ENCODE data around the gene STKLD1.

Gene STKLD1

DNA sequence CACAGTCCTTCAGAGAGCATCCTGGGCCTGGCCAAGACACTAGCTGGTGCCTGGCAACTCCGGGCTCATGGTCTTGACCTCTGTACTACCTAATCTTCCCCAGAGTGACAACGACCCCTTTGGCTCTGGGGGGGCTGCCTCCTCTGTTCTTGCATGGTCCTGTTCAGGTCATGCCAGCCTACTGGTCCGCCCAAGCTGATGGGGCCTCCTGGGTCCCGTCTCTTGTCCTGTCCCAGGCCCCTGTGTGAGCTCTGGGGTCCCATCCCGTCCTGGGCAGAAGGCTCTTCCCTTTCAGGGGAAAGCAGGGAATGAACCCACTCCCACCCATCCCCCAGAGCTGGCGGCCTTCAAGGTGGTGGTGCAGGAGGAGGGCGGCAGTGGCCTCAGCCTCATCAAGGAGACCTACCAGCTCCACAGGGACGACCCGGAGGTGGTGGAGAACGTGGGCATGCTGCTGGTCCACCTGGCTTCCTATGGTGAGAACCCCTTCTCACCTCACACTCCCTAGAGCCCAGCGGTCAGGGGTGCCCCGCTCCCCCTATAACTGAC, 28.4 kb downstream of the STKLD1 start:
- no peak for TF ChIP-seq EZH2phosphoT487 (IDR thresholded peaks at IDR 0.05; ENCODE audit: borderline replicate concordance)
- TF ChIP-seq, protein P1, sequence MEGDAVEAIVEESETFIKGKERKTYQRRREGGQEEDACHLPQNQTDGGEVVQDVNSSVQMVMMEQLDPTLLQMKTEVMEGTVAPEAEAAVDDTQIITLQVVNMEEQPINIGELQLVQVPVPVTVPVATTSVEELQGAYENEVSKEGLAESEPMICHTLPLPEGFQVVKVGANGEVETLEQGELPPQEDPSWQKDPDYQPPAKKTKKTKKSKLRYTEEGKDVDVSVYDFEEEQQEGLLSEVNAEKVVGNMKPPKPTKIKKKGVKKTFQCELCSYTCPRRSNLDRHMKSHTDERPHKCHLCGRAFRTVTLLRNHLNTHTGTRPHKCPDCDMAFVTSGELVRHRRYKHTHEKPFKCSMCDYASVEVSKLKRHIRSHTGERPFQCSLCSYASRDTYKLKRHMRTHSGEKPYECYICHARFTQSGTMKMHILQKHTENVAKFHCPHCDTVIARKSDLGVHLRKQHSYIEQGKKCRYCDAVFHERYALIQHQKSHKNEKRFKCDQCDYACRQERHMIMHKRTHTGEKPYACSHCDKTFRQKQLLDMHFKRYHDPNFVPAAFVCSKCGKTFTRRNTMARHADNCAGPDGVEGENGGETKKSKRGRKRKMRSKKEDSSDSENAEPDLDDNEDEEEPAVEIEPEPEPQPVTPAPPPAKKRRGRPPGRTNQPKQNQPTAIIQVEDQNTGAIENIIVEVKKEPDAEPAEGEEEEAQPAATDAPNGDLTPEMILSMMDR (conservative IDR thresholded peaks at IDR 0.05; ENCODE audit: low read length): no peak
- Histone ChIP-seq H3K79me2 (ENCODE audit: insufficient read depth, low read length) (no peaks in the 10 kb centered on the region), H2AFZ (ENCODE audit: low read length) (no peak overlapping the region), H3K9me2 (replicated peaks; ENCODE audit: low read depth, low read length) (no peaks in the 10 kb centered on the region), H3K9me3 (ENCODE audit: insufficient read depth, low read depth, low read length) (no peaks in the 10 kb centered on the region), H3K36me3 (ENCODE audit: insufficient read depth, low read length) (peaks cover 39% of the 10 kb centered on the region; the same call in 1 of the 2 replicates), H3K4me3 (ENCODE audit: low read length, poor library complexity, severe bottlenecking) (no peak overlapping the region), H3K9ac (ENCODE audit: low read depth, low read length, poor library complexity, severe bottlenecking) (no peak overlapping the region), H3K4me2 (ENCODE audit: low read depth, low read length, poor library complexity, severe bottlenecking) (no peak overlapping the region), H4K20me1 (ENCODE audit: insufficient read depth, low read length, poor library complexity, severe bottlenecking) (no peaks in the 10 kb centered on the region), H3K27me3 (ENCODE audit: insufficient read depth, low read length, poor library complexity, severe bottlenecking) (no peaks in the 10 kb centered on the region), H3F3A (ENCODE audit: low read depth) (no peaks in the 10 kb centered on the region), H3K4me1 (ENCODE audit: insufficient read depth, low read length, poor library complexity, severe bottlenecking) (no peaks in the 10 kb centered on the region)

DNA sequence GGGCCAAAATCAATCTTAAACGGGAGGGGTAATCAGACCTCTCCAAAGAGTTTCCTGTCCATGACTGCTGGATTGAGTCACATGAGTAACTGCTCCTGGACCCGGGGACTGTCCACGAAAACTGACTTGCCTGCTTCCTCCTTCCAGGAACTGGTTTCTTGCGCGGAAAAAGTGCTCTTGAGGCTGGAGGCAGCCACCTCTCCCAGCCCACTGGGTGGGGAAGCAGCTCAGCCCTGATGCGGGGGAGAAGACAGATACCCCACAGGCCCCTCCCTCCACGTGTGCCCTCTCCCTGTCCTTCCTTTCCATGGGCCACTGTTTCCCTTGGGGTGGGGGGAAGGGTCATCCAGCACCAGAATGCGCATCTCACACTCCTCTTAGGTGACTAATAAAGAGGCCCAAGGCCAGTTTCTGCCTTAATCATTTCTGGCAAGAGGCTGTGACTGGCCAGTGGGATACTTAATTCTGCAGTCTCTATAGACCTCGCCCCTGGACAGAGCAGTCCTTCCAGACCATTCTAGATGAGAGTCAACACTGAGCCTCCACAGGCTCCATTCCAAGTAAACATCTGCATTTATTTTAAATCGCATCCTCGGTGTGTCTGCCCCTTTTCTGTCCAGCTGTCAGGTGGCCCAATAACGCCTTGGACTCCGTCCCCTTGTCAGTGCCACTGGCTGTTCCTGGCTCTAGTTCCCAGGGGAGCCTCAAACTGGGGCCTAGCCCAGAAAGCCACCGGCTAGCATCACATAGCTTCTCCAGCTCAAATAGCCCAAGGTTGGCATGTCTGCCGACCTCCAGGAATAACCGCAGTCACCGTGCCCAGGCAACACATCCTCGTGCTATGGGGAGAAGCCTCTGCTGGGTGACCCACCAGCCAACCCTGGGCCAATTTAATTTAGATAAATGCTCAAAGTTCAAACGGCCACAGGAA, 29.6 kb downstream of the STKLD1 start:
- H3K9me3 ChIP-seq (ENCODE audit: insufficient read depth, low read depth, low read length): no peaks in the 10 kb centered on the region
- H3F3A ChIP-seq (ENCODE audit: low read depth): no peaks in the 10 kb centered on the region
- no peaks in the 10 kb centered on the region for H4K20me1 ChIP-seq (ENCODE audit: insufficient read depth, low read length, poor library complexity, severe bottlenecking)
- TF ChIP-seq EZH2phosphoT487 (IDR thresholded peaks at IDR 0.05; ENCODE audit: borderline replicate concordance): no peak
- TF ChIP-seq, protein P1 (conservative IDR thresholded peaks at IDR 0.05; ENCODE audit: low read length): no peak
- peaks cover 52% of the 10 kb centered on the region; the same call in 1 of the 2 replicates for H3K36me3 ChIP-seq (ENCODE audit: insufficient read depth, low read length)
- H2AFZ ChIP-seq (ENCODE audit: low read length): no peak overlapping the region
- no peaks in the 10 kb centered on the region for H3K9me2 ChIP-seq (replicated peaks; ENCODE audit: low read depth, low read length)
- no peaks in the 10 kb centered on the region for H3K27me3 ChIP-seq (ENCODE audit: insufficient read depth, low read length, poor library complexity, severe bottlenecking)
- H3K79me2 ChIP-seq (ENCODE audit: insufficient read depth, low read length): no peaks in the 10 kb centered on the region
- no peak overlapping the region for H3K4me3 ChIP-seq (ENCODE audit: low read length, poor library complexity, severe bottlenecking)
- no peaks in the 10 kb centered on the region for H3K4me1 ChIP-seq (ENCODE audit: insufficient read depth, low read length, poor library complexity, severe bottlenecking)
- no peak overlapping the region for H3K4me2 ChIP-seq (ENCODE audit: low read depth, low read length, poor library complexity, severe bottlenecking)
- no peak overlapping the region for H3K9ac ChIP-seq (ENCODE audit: low read depth, low read length, poor library complexity, severe bottlenecking)

DNA sequence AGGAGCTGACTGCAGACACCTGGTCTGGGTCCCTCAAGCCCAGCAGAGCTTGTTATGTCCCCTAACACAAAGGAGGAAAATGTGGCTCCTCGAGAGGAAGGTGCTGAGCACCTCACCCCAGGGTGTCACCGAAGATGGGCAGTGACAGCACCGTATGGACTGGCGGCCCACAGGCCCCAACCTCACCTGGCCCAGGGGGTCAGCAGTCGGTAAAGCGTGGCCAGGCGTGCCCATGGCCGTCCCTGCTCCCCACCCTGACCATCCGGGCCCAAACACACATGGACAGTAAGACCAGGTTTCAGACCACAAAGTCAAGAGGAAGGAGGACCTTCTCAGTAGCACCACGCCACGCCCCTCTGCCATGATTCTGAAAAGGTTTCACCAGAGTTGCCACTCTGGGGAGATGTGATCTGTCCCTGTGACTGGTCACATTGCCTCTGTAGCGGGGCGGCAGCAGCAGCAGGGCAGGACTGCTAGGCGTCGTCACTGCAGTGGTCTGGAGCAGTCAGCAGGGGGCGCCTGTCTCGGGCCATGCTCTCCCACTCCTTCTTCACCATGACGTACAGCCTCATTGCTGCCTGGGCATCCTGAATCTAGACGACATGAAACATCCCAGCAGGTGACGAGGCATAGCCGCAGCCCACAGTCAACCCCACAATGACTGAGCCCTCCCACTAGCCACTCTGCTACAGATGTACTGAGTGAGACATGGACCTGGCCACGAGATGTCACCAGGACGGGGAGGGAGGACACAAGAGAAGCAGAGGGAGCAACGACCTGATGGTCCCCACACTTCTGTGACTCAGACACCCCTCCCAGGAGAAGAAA, 30.5 kb downstream of the STKLD1 start:
- Histone ChIP-seq H3K79me2 (ENCODE audit: insufficient read depth, low read length) (no peaks in the 10 kb centered on the region), H3K27me3 (ENCODE audit: insufficient read depth, low read length, poor library complexity, severe bottlenecking) (no peaks in the 10 kb centered on the region), H3K36me3 (ENCODE audit: insufficient read depth, low read length) (peaks cover 59% of the 10 kb centered on the region; the same call in 1 of the 2 replicates), H3K4me3 (ENCODE audit: low read length, poor library complexity, severe bottlenecking) (no peak overlapping the region), H3K9ac (ENCODE audit: low read depth, low read length, poor library complexity, severe bottlenecking) (no peak overlapping the region), H3F3A (ENCODE audit: low read depth) (no peaks in the 10 kb centered on the region), H3K9me2 (replicated peaks; ENCODE audit: low read depth, low read length) (no peaks in the 10 kb centered on the region), H2AFZ (ENCODE audit: low read length) (no peak overlapping the region), H3K4me1 (ENCODE audit: insufficient read depth, low read length, poor library complexity, severe bottlenecking) (no peaks in the 10 kb centered on the region), H3K4me2 (ENCODE audit: low read depth, low read length, poor library complexity, severe bottlenecking) (no peak overlapping the region), H3K9me3 (ENCODE audit: insufficient read depth, low read depth, low read length) (no peaks in the 10 kb centered on the region), H4K20me1 (ENCODE audit: insufficient read depth, low read length, poor library complexity, severe bottlenecking) (no peaks in the 10 kb centered on the region)
- TF ChIP-seq, protein P1 (conservative IDR thresholded peaks at IDR 0.05; ENCODE audit: low read length): peak; percentile 90
- no peak for TF ChIP-seq EZH2phosphoT487 (IDR thresholded peaks at IDR 0.05; ENCODE audit: borderline replicate concordance)

All from Loucy (cell line).